GM12878 (cell line): ENCODE data around the gene ITGB2. TPM values are rescaled to one million over a fixed set of nuclear protein-coding genes. Genes with fewer than 3 reads are reported as not detected.

Experiments
- ATAC-seq: fragments of 200-7000 bp; cut with Tn5 transposase; 3 replicates; pipeline ENCODE4 v1.9.1; 2020; ENCODE audit warnings: mild to moderate bottlenecking, moderate library complexity
- BruUV-seq: library from RNA; stranded (reverse); fragments of 400-500 nt; replicated peaks from 2 replicates; lab custom pipeline; 2021; lab: Mats Ljungman, UMichigan
- CTCF ChIA-PET: fragments of 300-600 bp; sonication (Branson Sonifier 250); formaldehyde crosslinking; extraction: SDS; loops from one replicate; lab custom pipeline; 2021; ENCODE audit warnings: inconsistent platforms; lab: Yijun Ruan, JAX
- POLR2A ChIA-PET: fragments of 350-600 bp; formaldehyde crosslinking; extraction: SDS; loops from one replicate; lab custom pipeline; 2021; ENCODE audit warnings: inconsistent platforms; lab: Charles Lee
- RAD21 ChIA-PET: fragments of 300-600 bp; sonication (Branson Sonifier 250); formaldehyde crosslinking; loops from one replicate; lab custom pipeline; 2023; ENCODE audit warnings: antibody characterized with exemption; ENCODE audit not compliant: unreplicated experiment; lab: Charles Lee
- SMC1A ChIA-PET: fragments of 300-600 bp; sonication (Branson Sonifier 250); formaldehyde crosslinking; loops from one replicate; lab custom pipeline; 2023; ENCODE audit not compliant: unreplicated experiment, uncharacterized antibody; lab: Charles Lee
- DNase-seq: peaks from one replicate; pipeline ENCODE4 v3.0.0-alpha.2; 2011; ENCODE audit warnings: low read depth, low spot score
- FAIRE-seq: peaks from 3 replicates; lab custom pipeline; 2011; peaks lifted over from hg19 to GRCh38; lab: Jason Lieb, UNC
- H2AFZ ChIP-seq: 2 replicates; pipeline ENCODE4 v1.6.0; 2011; ENCODE audit warnings: low read depth, low read length, control low read depth; ENCODE audit not compliant: control insufficient read depth
- H3K27ac ChIP-seq: 2 replicates; pipeline ENCODE4 v1.5.1; 2011; ENCODE audit warnings: control low read depth; ENCODE audit not compliant: control insufficient read depth, insufficient read depth
- H3K27me3 ChIP-seq, 2 experiments: replicated peaks in 1 of 2; 2 replicates each; pipeline versions ENCODE4 v1.6.0 to v1.6.1; 2011; ENCODE audit warnings: low read length in 1 of 2; ENCODE audit not compliant: control insufficient read depth in 2 of 2, insufficient read depth in 2 of 2
- H3K36me3 ChIP-seq, 2 experiments: 2 replicates each; pipeline ENCODE4 v1.5.1; 2011; ENCODE audit warnings: low read length in 1 of 2; ENCODE audit not compliant: control insufficient read depth in 2 of 2, insufficient read depth in 2 of 2
- H3K4me1 ChIP-seq: 2 replicates; pipeline ENCODE4 v1.6.1; 2011; ENCODE audit warnings: mild to moderate bottlenecking, low read length, moderate library complexity, mixed read lengths; ENCODE audit not compliant: control insufficient read depth, insufficient read depth
- H3K4me2 ChIP-seq: 2 replicates; pipeline ENCODE4 v1.6.0; 2011; ENCODE audit warnings: control low read depth; ENCODE audit not compliant: control insufficient read depth, insufficient read depth
- H3K4me3 ChIP-seq: fragments of 200-600 bp; sonication (generic); 2 replicates; pipeline ENCODE4 v1.5.1; 2016
- H3K79me2 ChIP-seq: 2 replicates; pipeline ENCODE4 v1.6.0; 2011; ENCODE audit warnings: low read length; ENCODE audit not compliant: control insufficient read depth, insufficient read depth
- H3K9ac ChIP-seq: 2 replicates; pipeline ENCODE4 v1.8.0; 2011; ENCODE audit warnings: low read length, control low read depth, mixed read lengths; ENCODE audit not compliant: control insufficient read depth, insufficient read depth
- H3K9me3 ChIP-seq: replicated peaks from 3 replicates; pipeline ENCODE4 v1.5.1; 2011; ENCODE audit warnings: mild to moderate bottlenecking, low read length; ENCODE audit not compliant: control insufficient read depth, insufficient read depth
- H4K20me1 ChIP-seq: 2 replicates; pipeline ENCODE4 v1.6.0; 2011; ENCODE audit not compliant: control insufficient read depth, insufficient read depth
- IKZF2 ChIP-seq, 2 experiments: fragments of 450-650 bp; IDR thresholded peaks; 2 replicates each; pipeline ENCODE4 v1.6.1; 2017; ENCODE audit warnings: mild to moderate bottlenecking in 2 of 2, moderate library complexity in 2 of 2
- RAD51 ChIP-seq: fragments of 450-650 bp; IDR thresholded peaks from 2 replicates; pipeline ENCODE4 v1.6.1; 2016; ENCODE audit warnings: moderate library complexity, mild to moderate bottlenecking, inconsistent platforms
- ZBED1 ChIP-seq: IDR thresholded peaks from 2 replicates; pipeline ENCODE4 v1.6.1; 2016; ENCODE audit warnings: borderline replicate concordance
- WGBS: methylation state at CpG from one replicate; pipeline ENCODE4 v1.1.6; 2016; ENCODE audit warnings: low lambda C conversion rate; ENCODE audit not compliant: insufficient replicate concordance, insufficient coverage; ENCODE audit errors: missing lambda C conversion rate; 5-methylcytosine and 5-hydroxymethylcytosine counted together
- in situ Hi-C: fragments of 300-500 bp; cut with MboI; formaldehyde crosslinking; loops from 9 replicates; pipeline ENCODE4 v1.14.3; 2018; ENCODE audit warnings: mixed read lengths
- intact Hi-C: fragments of 100-400 bp; cut with micrococcal nuclease; formaldehyde crosslinking; loops from one replicate; pipeline ENCODE4 v1.14.2; 2022; ENCODE audit not compliant: unreplicated experiment
- polyA plus RNA-seq, 11 experiments: library from polyadenylated mRNA; depleted of rRNA in 4 of 11; unstranded in 6 of 11; stranded (reverse) in 5 of 11; fragments of >200 nt; fragmentation: Nextera tagmentation in 4 of 11; fragmentation: Illumina TruSeq in 1 of 11; extraction: Ambion mirVana in 4 of 11; extraction: Trizol in 1 of 11; gene quantifications; 1 replicate in 1 of 11; 2 replicates in 10 of 11; pipeline versions ENCODE4 v1.2.1 to v1.2.3, GENCODE V29; 2011 to 2016; ENCODE audit warnings: inconsistent platforms in 2 of 11, missing spikeins in 2 of 11, low read depth in 1 of 11
- total RNA-seq, 4 experiments: library from RNA; depleted of rRNA in 3 of 4; stranded (reverse); fragments of >200 nt in 3 of 4; fragmentation: Illumina TruSeq in 1 of 4; extraction: Trizol in 1 of 4; gene quantifications; 2 replicates each; pipeline versions ENCODE4 v1.2.1 to v1.2.3, GENCODE V29; 2013 to 2021
- TF ChIP-seq, protein P1 (sequence below): fragments of 450-650 bp; IDR thresholded peaks from 2 replicates; pipeline ENCODE4 v1.6.1; 2016; ENCODE audit warnings: mild to moderate bottlenecking

ITGB2 gene
- total and polyA plus RNA-seq, 10 of the 15 experiments (the other 5 are each of a cell fraction or from before 2014, with no cell fraction given), result 8.0 to 172 (median 58.9) TPM

DNA sequence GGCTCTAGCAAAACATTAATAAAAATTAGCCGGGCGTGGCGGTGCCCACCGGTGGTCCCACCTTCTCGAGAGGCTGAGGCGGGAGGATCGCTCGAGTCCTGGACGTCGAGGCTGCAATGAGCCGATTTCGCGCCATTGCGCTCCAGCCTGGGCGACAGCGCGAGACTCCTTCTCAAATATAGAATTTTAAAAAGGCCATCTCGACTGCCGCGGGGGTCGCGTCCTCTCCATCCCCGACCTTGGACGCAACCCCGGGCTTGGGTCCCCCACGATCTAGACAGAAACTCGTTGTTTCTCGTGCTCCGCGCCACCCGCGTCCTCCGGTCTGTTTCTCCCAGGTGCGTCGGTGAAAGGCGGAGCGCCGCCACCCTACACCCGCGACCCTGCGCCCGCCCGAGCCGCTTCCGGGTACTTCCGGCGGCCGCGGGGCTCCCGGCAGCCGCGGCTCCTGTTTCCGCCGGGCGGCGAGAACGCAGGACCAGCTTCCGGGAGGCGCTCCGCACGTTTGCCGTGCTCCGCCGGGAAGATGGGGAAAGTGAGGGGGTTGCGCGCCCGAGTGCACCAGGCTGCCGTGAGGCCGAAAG, 18.9 kb upstream of the ITGB2 start, which contains the start of gene SLX9 (continued):
- no peak for TF ChIP-seq RAD51
- peak; percentile 60; the same call in 1 of the 2 replicates for TF ChIP-seq ZBED1

DNA sequence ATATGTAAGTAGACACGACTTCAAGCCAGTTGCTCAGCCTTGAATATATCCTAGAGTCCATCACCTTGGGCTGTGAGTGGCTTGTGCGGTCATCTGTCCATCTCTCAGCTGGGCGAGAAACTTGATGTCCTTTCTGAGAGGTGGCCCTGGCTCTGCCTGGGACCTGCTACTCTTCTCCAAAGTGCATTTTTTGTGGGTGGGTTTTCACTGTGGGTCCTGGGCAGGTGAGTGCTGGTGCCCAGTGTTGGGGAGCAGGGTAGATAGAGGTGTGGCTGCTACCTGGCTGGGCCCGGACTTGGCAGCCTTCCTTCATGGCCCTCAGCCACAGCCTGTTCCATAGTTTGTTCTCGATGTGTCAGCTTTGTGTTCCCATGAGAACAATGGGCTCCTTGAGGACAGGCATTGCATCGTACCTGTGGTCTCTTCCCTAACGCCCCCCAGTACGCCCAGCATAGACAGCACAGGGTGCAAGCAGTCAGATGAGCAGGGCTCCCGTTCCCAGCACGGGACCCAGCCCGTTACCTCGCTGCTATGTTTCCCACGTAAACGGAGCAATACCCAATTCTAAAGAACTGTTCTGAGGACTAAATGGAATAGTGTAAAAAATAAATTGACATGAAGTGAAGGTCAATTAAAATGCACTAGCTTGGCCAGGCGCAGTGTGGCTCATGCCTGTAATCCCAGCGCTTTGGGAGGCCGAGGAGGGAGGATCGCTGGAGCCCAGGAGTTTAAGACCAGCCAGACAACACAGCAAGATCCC, 18.3 kb upstream of the ITGB2 start:
- peak overlapping the region; percentile 92 for H3K4me3 ChIP-seq
- POLR2A ChIA-PET, result interaction anchor here (1.7 kb wide), 1 partner anchor 9 kb away, joined by 7 read pairs; no protein-coding TSS in a partner anchor

More for the DNA sequence above, 18.3 kb upstream of the ITGB2 start:
- intact Hi-C loops, result no loop called here
- H3K36me3 ChIP-seq, result peaks cover 5 to 8% of the 10 kb centered on the region in 2 experiments; a peak in 3 of 4 replicates
- H3K79me2 ChIP-seq, result peaks cover 35% of the 10 kb centered on the region
- in situ Hi-C loops, result loop anchor here (5.0 to 10.0 kb wide), 2 partner anchors 54 to 142 kb away; no protein-coding TSS in a partner anchor
- DNase-seq, result no peak
- RAD21 ChIA-PET, result interaction anchor here (1.1 to 3.6 kb wide), 3 partner anchors 8 to 22 kb away, joined by 3 to 14 read pairs (median 5); no protein-coding TSS in a partner anchor
- H3K4me2 ChIP-seq, result peak overlapping the region; percentile 53
- no TSS peak for BruUV-seq
- SMC1A ChIA-PET, result interaction anchor here (12.3 kb wide), 1 partner anchor 188 kb away, joined by 153 read pairs; no protein-coding TSS in a partner anchor
- FAIRE-seq, result no peak
- no peak for ATAC-seq
- 75% methylated on average over 18 of the region's 18 CpGs for WGBS
- no peaks in the 10 kb centered on the region for H3K27me3 ChIP-seq
- peaks cover 6% of the 10 kb centered on the region; the same call in 1 of the 2 replicates for H4K20me1 ChIP-seq
- peaks cover 18% of the 10 kb centered on the region for H3K4me1 ChIP-seq
- H3K9ac ChIP-seq, result peak overlapping the region; percentile 65
- CTCF ChIA-PET, result interaction anchor here (1.4 to 11.8 kb wide), 4 partner anchors 11 to 199 kb away, joined by 3 to 219 read pairs (median 9); partner anchors contain the start of gene UBE2G2
- TF ChIP-seq, protein P1, sequence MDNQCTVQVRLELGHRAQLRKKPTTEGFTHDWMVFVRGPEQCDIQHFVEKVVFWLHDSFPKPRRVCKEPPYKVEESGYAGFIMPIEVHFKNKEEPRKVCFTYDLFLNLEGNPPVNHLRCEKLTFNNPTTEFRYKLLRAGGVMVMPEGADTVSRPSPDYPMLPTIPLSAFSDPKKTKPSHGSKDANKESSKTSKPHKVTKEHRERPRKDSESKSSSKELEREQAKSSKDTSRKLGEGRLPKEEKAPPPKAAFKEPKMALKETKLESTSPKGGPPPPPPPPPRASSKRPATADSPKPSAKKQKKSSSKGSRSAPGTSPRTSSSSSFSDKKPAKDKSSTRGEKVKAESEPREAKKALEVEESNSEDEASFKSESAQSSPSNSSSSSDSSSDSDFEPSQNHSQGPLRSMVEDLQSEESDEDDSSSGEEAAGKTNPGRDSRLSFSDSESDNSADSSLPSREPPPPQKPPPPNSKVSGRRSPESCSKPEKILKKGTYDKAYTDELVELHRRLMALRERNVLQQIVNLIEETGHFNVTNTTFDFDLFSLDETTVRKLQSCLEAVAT, result peak; percentile 43; the same call in 1 of the 2 replicates
- TF ChIP-seq IKZF2 (IDR thresholded peaks at IDR 0.05), result no peak
- peak overlapping the region; percentile 73 for H2AFZ ChIP-seq
- peak overlapping the region; percentile 47; the same call in 1 of the 2 replicates for H3K27ac ChIP-seq
- H3K9me3 ChIP-seq, result no peaks in the 10 kb centered on the region
